GM12872 (cell line): ENCODE data around the gene CENPH.

Source experiments
- TF ChIP-seq, protein P1 (sequence below): IDR thresholded peaks from 3 replicates; pipeline ENCODE4 v1.5.1; 2011; ENCODE audit warnings: low read depth, mild to moderate bottlenecking, low read length, moderate library complexity; ENCODE audit not compliant: insufficient read depth

CENPH gene, protein sequence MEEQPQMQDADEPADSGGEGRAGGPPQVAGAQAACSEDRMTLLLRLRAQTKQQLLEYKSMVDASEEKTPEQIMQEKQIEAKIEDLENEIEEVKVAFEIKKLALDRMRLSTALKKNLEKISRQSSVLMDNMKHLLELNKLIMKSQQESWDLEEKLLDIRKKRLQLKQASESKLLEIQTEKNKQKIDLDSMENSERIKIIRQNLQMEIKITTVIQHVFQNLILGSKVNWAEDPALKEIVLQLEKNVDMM

DNA sequence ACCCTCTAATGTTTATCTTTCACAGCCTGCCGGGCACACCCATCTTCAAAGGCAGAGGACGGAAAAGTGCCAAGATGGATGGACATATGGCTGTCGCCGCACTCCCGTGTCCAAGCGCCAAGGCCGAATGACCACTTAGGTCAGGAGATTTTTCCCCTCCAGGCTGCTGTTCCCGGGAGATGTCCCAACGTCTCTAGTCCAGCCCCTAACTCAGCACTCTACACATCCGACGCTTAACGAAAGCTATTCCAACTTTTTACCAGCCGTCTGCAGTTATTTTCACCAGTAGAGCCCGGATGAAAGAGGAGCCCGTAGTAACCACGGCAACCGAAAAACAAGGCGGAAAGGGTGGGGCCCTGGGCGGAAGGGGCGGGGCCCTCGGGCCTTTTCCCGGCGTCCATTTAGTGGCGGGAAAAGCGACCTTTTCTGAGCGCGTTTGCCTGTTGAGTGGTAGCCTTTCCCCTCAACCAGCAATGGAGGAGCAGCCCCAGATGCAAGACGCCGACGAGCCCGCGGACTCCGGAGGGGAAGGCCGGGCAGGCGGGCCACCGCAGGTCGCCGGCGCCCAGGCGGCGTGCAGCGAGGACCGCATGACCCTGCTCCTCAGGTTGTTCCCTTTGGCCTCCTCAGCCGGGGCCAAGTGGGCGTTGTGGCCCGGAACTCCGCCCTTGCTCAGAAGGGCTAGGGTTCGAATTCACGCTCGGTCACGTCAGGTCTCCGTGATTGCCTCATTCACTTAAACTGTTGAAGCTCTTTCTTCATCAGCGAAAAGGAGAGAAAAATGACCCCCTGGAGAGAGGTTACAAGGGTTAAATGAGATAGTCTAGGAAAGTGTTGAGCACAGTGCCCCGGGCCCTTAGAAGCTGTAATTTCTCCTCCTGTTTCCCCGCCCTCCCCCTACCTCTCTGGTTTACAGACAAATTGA lies at the start of gene CENPH:
TSS of gene CENPH (plus strand) at position 422 of the 925 bp plus-strand sequence. CDS start at position 474, 52 bp downstream.
- TF ChIP-seq, protein P1, sequence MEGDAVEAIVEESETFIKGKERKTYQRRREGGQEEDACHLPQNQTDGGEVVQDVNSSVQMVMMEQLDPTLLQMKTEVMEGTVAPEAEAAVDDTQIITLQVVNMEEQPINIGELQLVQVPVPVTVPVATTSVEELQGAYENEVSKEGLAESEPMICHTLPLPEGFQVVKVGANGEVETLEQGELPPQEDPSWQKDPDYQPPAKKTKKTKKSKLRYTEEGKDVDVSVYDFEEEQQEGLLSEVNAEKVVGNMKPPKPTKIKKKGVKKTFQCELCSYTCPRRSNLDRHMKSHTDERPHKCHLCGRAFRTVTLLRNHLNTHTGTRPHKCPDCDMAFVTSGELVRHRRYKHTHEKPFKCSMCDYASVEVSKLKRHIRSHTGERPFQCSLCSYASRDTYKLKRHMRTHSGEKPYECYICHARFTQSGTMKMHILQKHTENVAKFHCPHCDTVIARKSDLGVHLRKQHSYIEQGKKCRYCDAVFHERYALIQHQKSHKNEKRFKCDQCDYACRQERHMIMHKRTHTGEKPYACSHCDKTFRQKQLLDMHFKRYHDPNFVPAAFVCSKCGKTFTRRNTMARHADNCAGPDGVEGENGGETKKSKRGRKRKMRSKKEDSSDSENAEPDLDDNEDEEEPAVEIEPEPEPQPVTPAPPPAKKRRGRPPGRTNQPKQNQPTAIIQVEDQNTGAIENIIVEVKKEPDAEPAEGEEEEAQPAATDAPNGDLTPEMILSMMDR, result no peak

DNA sequence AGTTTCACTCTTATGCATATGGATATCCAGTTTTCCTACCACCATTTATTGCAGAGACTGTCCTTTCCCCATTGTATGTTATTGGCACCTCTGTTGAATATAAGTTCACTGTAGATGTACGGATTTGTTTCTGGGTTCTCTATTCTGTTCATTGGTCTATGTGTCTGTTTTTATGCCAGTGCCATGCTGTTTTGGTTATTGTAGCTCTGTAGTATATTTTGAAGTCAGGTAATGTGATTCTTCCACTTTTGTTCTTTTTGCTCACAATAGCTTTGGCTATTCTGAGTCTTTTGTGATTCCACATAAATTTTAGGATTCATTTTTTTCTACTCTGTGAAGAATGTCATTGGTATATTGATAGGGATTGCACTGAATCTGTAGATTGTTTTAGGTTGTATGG lies 48.6 kb upstream of the CENPH start:
- TF ChIP-seq, protein P1, result no peak

DNA sequence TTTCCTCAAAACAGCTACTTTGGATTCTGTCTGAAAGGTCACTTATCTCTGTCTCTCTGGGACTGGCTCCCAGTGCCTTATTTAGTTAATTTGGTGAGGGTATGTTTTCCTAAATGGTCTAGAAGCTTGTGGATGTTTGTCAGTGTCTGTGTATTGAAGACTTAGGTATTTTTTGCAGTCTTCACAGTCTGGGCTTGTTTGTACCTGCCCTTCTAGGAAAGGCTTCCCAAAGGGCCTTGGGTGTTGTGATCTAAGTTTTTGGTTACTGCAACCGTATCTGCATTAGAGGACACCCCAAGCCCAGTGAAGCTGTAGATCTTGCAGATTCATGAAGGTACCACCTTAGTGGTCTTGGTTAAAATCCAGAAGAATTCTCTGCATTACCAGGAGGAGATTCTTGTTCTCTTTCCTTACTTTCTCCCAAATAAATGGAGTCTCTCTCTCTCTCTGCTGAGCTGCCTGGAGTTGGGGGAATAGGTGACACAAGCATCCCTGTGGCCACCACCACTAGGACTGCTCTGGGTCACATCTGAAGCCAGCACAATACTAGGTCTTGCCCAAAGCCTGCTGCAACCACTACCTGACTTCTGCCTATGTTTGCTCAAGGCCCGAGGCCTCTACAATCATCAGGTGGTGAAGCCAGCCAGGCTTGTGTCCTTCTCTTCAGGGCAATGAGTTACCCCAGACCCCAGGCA lies 40.3 kb upstream of the CENPH start:
- TF ChIP-seq, protein P1, result no peak

DNA sequence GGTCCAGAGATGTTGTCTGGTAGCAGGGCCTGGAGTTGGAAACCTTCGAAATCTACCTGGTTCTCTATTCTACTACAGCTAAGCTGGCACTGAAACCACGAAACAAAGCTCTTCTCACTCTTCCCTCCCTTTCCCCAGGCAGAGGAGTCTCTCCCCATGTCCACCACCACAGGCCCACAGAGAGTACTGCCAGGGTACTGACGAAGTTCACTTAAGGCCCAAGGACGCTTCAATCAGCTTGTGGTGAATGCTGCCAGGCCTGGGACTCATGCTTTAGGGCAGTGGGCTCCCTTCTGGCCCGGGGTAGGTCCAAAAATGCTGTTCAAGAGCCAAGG lies 39.7 kb upstream of the CENPH start:
- TF ChIP-seq, protein P1, result no peak

DNA sequence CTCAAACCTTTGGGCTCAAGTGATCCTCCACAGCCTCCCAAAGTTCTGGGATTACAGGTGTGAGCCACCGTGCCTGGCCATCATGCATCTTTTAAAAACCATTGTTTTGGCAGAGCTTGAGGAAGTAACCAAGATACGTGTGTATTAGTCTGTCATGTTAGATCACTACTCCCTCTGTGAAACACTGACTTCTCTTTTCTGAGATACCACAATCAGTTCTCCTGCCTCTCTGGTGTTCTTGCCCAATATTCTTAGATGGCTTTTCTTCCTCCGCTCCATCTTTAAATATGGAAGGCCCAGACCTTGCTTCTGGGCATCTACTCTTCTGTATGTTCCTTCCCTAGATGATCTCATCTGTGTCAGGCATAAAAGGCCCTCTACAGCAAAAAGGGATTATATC lies 36.7 kb upstream of the CENPH start:
- TF ChIP-seq, protein P1, result no peak

DNA sequence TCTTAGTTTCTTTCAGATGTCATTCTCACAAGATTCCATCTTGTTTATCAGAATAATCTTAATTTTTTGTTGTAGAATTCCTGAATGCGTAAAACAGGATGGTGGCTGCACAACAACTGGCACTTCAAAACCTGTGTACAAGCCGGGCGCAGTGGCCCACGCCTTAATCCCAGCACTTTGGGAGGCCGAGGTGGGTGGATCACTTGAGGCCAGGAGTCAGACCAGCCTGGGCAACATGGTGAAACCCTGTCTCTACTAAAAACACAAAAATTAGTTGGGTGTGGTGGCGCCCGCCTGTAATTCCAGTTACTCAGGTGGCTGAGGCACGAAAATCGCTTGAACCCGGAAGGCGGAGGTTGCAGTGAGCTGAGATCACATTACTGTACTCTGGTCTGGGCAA lies 32.9 kb upstream of the CENPH start:
- TF ChIP-seq, protein P1, result no peak

DNA sequence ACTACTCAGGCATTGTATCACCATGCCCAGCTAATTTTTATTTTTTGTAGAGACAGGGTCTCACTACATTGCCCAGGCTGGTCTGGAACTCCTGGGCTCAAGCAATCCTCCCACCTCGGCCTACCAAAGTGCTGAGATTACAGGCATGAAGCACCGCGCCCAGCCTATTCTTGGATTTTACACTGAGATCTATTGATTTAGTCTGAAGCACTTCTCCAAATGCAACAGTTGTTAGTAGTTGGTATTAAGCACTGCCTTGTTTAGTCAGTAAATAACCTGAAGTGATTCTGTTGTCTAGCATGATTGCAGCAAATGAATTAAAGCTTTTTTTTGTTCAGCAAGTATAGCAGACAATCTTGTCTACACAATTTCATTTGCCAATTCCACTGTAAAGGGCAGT lies 31.3 kb upstream of the CENPH start:
- TF ChIP-seq, protein P1, result no peak
